Measurements from ENCODE around the gene MTM1. TPM values are rescaled to one million over a fixed set of nuclear protein-coding genes. Genes with fewer than 3 reads are reported as not detected.

MTM1 gene
- total and polyA plus RNA-seq, 9 of the 15 experiments (the other 6 are each of a cell fraction or from before 2014, with no cell fraction given) = 5.6 to 13.3 (median 9.5) TPM

GRCh38 chrX:150568320-150569154, at the start of gene MTM1 (continued):
- TF ChIP-seq CREB3L1 (IDR thresholded peaks at IDR 0.05; ENCODE audit: borderline replicate concordance, low read depth) (peak; percentile 49; the same call in 1 of the 2 replicates), PHF8 (IDR thresholded peaks at IDR 0.05; ENCODE audit: borderline replicate concordance, low read length) (peak; percentile 67; the same call in 1 of the 2 replicates), OTX1 (CRISPR knock-in tag; IDR thresholded peaks at IDR 0.05) (no peak), SIRT6 (IDR thresholded peaks at IDR 0.05; ENCODE audit: low read depth, low read length) (no peak), ELF1 (tag; IDR thresholded peaks at IDR 0.05) (peak; percentile 48), SIN3A (IDR thresholded peaks at IDR 0.05; ENCODE audit: borderline replicate concordance in 2 of 2, control insufficient read depth in 1 of 2, low read depth in 2 of 2, low read length in 2 of 2) (no peak), ZNF143 (CRISPR knock-in tag; IDR thresholded peaks at IDR 0.05) (peak; percentile 90), ZNF766 (CRISPR knock-in tag; conservative IDR thresholded peaks at IDR 0.05) (peak; percentile 42), ARHGAP35 (IDR thresholded peaks at IDR 0.05; ENCODE audit: partially characterized antibody) (no peak), SMAD3 (CRISPR knock-in tag; conservative IDR thresholded peaks at IDR 0.05) (no peak), ZC3H11A (IDR thresholded peaks at IDR 0.05; ENCODE audit: low read depth, low read length) (no peak), CTBP1 (IDR thresholded peaks at IDR 0.05; ENCODE audit: borderline replicate concordance) (peak; percentile 32; the same call in 1 of the 2 replicates), FOXA3 (CRISPR knock-in tag; conservative IDR thresholded peaks at IDR 0.05 in 1 of 2, IDR thresholded peaks at IDR 0.05 in 1 of 2) (no peak), POLR2G (IDR thresholded peaks at IDR 0.05; ENCODE audit: low read depth, low read length) (peak; percentile 74), JUN (IDR thresholded peaks at IDR 0.05; ENCODE audit: borderline replicate concordance, low read depth, low read length) (peak; percentile 45; the same call in 1 of the 2 replicates), JUN (CRISPR knock-in tag; IDR thresholded peaks at IDR 0.05; ENCODE audit: borderline replicate concordance) (no peak)
- TF ChIP-seq, protein P1, sequence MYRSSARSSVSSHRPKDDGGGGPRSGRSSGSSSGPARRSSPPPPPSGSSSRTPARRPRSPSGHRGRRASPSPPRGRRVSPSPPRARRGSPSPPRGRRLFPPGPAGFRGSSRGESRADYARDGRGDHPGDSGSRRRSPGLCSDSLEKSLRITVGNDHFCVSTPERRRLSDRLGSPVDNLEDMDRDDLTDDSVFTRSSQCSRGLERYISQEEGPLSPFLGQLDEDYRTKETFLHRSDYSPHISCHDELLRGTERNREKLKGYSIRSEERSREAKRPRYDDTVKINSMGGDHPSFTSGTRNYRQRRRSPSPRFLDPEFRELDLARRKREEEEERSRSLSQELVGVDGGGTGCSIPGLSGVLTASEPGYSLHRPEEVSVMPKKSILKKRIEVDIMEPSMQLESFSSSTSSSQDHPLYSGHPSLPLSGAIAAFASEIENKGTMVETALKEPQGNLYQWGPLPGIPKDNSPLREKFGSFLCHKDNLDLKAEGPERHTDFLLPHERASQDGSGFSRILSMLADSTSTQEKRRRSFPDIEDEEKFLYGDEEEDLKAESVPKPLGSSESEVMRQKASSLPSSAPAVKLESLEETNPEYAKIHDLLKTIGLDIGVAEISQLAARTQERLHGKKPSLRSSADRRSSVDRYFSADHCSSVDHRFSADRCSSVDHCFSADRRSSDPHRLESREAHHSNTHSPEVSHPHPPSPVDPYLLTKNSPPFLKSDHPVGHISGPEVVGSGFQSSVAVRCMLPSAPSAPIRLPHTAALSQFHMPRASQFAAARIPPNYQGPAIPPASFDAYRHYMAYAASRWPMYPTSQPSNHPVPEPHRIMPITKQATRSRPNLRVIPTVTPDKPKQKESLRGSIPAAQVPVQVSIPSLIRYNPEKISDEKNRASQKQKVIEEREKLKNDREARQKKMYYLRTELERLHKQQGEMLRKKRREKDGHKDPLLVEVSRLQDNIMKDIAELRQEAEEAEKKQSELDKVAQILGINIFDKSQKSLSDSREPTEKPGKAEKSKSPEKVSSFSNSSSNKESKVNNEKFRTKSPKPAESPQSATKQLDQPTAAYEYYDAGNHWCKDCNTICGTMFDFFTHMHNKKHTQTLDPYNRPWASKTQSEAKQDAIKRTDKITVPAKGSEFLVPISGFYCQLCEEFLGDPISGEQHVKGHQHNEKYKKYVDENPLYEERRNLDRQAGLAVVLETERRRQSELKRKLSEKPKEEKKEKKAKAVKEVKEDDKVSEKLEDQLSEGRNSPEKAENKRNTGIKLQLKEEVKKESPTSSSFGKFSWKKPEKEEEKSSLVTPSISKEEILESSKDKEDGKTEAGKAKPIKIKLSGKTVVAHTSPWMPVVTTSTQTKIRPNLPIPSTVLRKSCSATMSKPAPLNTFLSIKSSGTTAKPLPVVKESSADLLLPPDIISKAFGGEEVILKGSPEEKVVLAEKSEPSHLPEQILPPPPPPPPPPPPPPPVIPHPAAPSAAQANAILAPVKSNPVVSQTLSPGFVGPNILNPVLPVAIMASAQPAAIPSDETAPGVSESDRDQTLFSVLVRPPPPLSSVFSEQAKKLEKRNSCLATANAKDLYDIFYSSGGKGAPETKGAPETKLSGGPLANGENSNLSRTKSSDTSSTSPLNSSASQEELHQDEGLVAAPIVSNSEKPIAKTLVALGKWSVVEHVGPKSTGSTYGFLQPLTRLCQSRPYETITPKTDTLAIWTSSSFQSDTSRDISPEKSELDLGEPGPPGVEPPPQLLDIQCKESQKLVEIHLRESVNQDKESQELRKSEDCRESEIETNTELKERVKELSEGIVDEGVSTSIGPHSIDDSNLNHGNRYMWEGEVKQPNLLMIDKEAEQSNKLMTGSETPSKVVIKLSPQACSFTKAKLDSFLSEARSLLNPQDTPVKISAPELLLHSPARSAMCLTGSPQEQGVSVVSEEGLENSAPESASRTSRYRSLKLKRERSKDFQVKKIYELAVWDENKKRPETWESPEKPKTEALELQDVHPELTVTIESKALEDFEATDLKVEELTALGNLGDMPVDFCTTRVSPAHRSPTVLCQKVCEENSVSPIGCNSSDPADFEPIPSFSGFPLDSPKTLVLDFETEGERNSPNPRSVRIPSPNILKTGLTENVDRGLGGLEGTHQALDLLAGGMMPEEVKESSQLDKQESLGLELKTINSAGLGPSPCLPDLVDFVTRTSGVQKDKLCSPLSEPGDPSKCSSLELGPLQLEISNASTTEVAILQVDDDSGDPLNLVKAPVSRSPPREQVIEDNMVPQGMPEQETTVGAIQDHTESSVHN (IDR thresholded peaks at IDR 0.05; ENCODE audit: borderline replicate concordance in 1 of 2, low read depth in 1 of 2) = no peak
